A549 (cell line): ENCODE data around the gene COG5. TPM values are rescaled to one million over a fixed set of nuclear protein-coding genes. Genes with fewer than 3 reads are reported as not detected.

ENCODE experiments used
- ATAC-seq, 2 experiments: fragments of 200-7000 bp in 1 of 2; fragments of >200 bp in 1 of 2; cut with Nextera tagmentation in 1 of 2; cut with Tn5 transposase in 1 of 2; 3 replicates each; pipeline versions ENCODE4 v1.8.0 to v1.9.1; 2018 to 2020; ENCODE audit warnings: mild to moderate bottlenecking in 1 of 2, moderate library complexity in 1 of 2
- CTCF ChIA-PET: fragments of 300-600 bp; sonication (Branson Sonifier 250); formaldehyde crosslinking; extraction: SDS; loops from one replicate; lab custom pipeline; 2021; ENCODE audit warnings: antibody characterized with exemption, inconsistent platforms; lab: Yijun Ruan, JAX
- POLR2A ChIA-PET: fragments of 350-600 bp; formaldehyde crosslinking; extraction: SDS; loops from one replicate; lab custom pipeline; 2021; ENCODE audit warnings: antibody characterized with exemption, inconsistent platforms; lab: Yijun Ruan, JAX
- DNase-seq, 2 experiments: peaks; one replicate each; pipeline versions ENCODE4 v3.0.0 to v3.0.0-alpha.2; 2011 to 2016; ENCODE audit warnings: low read depth in 1 of 2, low spot score in 1 of 2
- FAIRE-seq: peaks from 2 replicates; lab custom pipeline; 2011; peaks lifted over from hg19 to GRCh38; lab: Jason Lieb, UNC
- H3K27ac ChIP-seq, 2 experiments: fragments of >200 bp; sonication (Bioruptor Twin); formaldehyde crosslinking; 3 replicates each; pipeline ENCODE4 v1.5.1; 2016 to 2017
- H3K4me1 ChIP-seq: fragments of >200 bp; sonication (Bioruptor Twin); formaldehyde crosslinking; 3 replicates; pipeline ENCODE4 v1.6.1; 2016
- H3K4me2 ChIP-seq: fragments of >200 bp; sonication (Bioruptor Twin); formaldehyde crosslinking; 3 replicates; pipeline ENCODE4 v1.6.1; 2016
- H3K4me3 ChIP-seq: fragments of >200 bp; sonication (Bioruptor Twin); formaldehyde crosslinking; 3 replicates; pipeline ENCODE4 v1.5.1; 2016
- H3K9me3 ChIP-seq: fragments of >200 bp; sonication (Bioruptor Twin); formaldehyde crosslinking; 3 replicates; pipeline ENCODE4 v1.6.1; 2016
- CBX2 ChIP-seq: fragments of 200-600 bp; sonication (generic); IDR thresholded peaks from 2 replicates; pipeline ENCODE4 v1.6.1; 2016; ENCODE audit warnings: low read depth, mild to moderate bottlenecking, borderline replicate concordance
- CEBPB ChIP-seq, 2 experiments: fragments of >200 bp in 1 of 2; sonication (Bioruptor Twin) in 1 of 2; formaldehyde crosslinking in 1 of 2; IDR thresholded peaks; 2 replicates each; pipeline ENCODE4 v1.6.1; 2012 to 2016
- ESRRA ChIP-seq: fragments of 150-350 bp; IDR thresholded peaks from 2 replicates; pipeline ENCODE4 v1.6.1; 2014; ENCODE audit warnings: mild to moderate bottlenecking, low read length, borderline replicate concordance
- GATA3 ChIP-seq: IDR thresholded peaks from 2 replicates; pipeline ENCODE4 v1.6.1; 2012; ENCODE audit warnings: borderline replicate concordance
- HOXB13 ChIP-seq: fragments of 250-450 bp; sonication (Bioruptor Pico); IDR thresholded peaks from 2 replicates; pipeline ENCODE4 v1.5.0; 2020; ENCODE audit warnings: low read depth, mild to moderate bottlenecking, moderate library complexity
- JUNB ChIP-seq: fragments of >200 bp; sonication (Bioruptor Twin); formaldehyde crosslinking; IDR thresholded peaks from 2 replicates; pipeline ENCODE4 v1.6.1; 2016
- KDM5A ChIP-seq: fragments of 200-600 bp; sonication (generic); IDR thresholded peaks from 2 replicates; pipeline ENCODE4 v1.6.1; 2016; ENCODE audit warnings: antibody characterized with exemption, mild to moderate bottlenecking
- MAFK ChIP-seq: fragments of 450-650 bp; IDR thresholded peaks from 2 replicates; pipeline ENCODE4 v1.6.1; 2014; ENCODE audit not compliant: partially characterized antibody
- MAZ ChIP-seq: fragments of 150-350 bp; IDR thresholded peaks from 2 replicates; pipeline ENCODE4 v1.6.1; 2014; ENCODE audit warnings: antibody characterized with exemption, low read depth, low read length, borderline replicate concordance
- MYC ChIP-seq: IDR thresholded peaks from 2 replicates; pipeline ENCODE4 v1.6.1; 2012; ENCODE audit warnings: mild to moderate bottlenecking, inconsistent platforms, low read length, improper control_type of control experiment, borderline replicate concordance
- PHF8 ChIP-seq: fragments of 200-600 bp; sonication (generic); IDR thresholded peaks from 2 replicates; pipeline ENCODE4 v1.6.1; 2016; ENCODE audit warnings: low read depth, mild to moderate bottlenecking, antibody characterized with exemption, moderate library complexity, borderline replicate concordance
- POLR2A ChIP-seq: IDR thresholded peaks from 2 replicates; pipeline ENCODE4 v1.6.1; 2012; ENCODE audit warnings: mild to moderate bottlenecking, low read length
- POLR2AphosphoS2 ChIP-seq: conservative IDR thresholded peaks from 2 replicates; pipeline ENCODE4 v1.6.1; 2012; ENCODE audit warnings: low read length, improper control_type of control experiment, inconsistent platforms
- RARB ChIP-seq: fragments of 250-450 bp; sonication (Bioruptor Pico); IDR thresholded peaks from 2 replicates; pipeline ENCODE4 v1.8.0; 2021; ENCODE audit warnings: mild to moderate bottlenecking, moderate library complexity
- RCOR1 ChIP-seq: fragments of 150-350 bp; IDR thresholded peaks from 2 replicates; pipeline ENCODE4 v1.6.1; 2014; ENCODE audit warnings: antibody characterized with exemption, low read length, low read depth
- SREBF2 ChIP-seq: fragments of 450-650 bp; IDR thresholded peaks from 2 replicates; pipeline ENCODE4 v1.6.1; 2014; ENCODE audit warnings: mild to moderate bottlenecking, moderate library complexity
- ZSCAN20 ChIP-seq: fragments of 250-450 bp; sonication (Bioruptor Pico); IDR thresholded peaks from 2 replicates; pipeline ENCODE4 v1.8.0; 2022; ENCODE audit warnings: mild to moderate bottlenecking, moderate library complexity
- WGBS: methylation state at CpG from one replicate; pipeline ENCODE4 v1.1.6; 2017; ENCODE audit errors: missing lambda C conversion rate; 5-methylcytosine and 5-hydroxymethylcytosine counted together
- polyA plus RNA-seq, 4 experiments: library from polyadenylated mRNA; depleted of rRNA in 3 of 4; stranded (reverse); fragments of >200 nt; fragmentation: RNase III in 1 of 4; extraction: RNeasy Plus Mini Kit Qiagen cat#74134 plus additional on column Dnase treatment in 1 of 4; gene quantifications; 2 replicates in 3 of 4; 3 replicates in 1 of 4; pipeline ENCODE4 v1.2.3, GENCODE V29; 2011 to 2017
- TF ChIP-seq, protein P1 (sequence below): fragments of 250-450 bp; sonication (Bioruptor Pico); IDR thresholded peaks from 2 replicates; pipeline ENCODE4 v1.5.0; 2021; ENCODE audit warnings: mild to moderate bottlenecking, moderate library complexity, borderline replicate concordance
- TF ChIP-seq, protein P2 (sequence below): fragments of >200 bp; sonication (Bioruptor Twin); formaldehyde crosslinking; IDR thresholded peaks from 3 replicates; pipeline ENCODE4 v1.6.1; 2016
- TF ChIP-seq, protein P3 (sequence below): fragments of 150-350 bp; IDR thresholded peaks from 2 replicates; pipeline ENCODE4 v1.6.1; 2014; ENCODE audit warnings: low read depth, mild to moderate bottlenecking, low read length
- TF ChIP-seq, protein P4 (sequence below): IDR thresholded peaks from 2 replicates; pipeline ENCODE4 v1.6.1; 2012
- TF ChIP-seq, protein P5 (sequence below): IDR thresholded peaks from 2 replicates; pipeline ENCODE4 v1.6.1; 2012

Gene COG5
- polyA plus RNA-seq, 2 of the 4 experiments (the other 2 are of a cell fraction) = 22.5 to 44.0 TPM

DNA sequence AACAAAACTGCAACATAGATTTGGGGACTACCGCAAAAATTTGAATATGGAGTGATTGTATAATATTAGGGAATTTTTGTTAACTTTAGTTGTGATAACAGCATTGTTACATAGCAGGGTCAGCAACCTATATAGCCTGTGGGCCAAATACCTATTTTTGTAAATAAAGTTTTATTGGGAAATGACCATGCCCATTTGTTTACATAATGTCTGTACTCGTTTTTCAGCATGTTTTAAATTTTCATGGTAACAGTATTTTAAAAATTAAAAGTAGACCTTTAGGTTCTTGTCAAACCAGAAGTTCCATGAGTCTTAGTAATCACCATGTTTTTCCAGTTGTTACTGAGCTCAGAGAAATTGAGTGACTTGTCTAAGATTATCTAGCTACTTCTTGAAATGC, 21.0 kb upstream of the COG5 start (continued):
- TF ChIP-seq HOXB13 (no peak), CBX2 (no peak), JUNB (no peak)
- TF ChIP-seq, protein P1, sequence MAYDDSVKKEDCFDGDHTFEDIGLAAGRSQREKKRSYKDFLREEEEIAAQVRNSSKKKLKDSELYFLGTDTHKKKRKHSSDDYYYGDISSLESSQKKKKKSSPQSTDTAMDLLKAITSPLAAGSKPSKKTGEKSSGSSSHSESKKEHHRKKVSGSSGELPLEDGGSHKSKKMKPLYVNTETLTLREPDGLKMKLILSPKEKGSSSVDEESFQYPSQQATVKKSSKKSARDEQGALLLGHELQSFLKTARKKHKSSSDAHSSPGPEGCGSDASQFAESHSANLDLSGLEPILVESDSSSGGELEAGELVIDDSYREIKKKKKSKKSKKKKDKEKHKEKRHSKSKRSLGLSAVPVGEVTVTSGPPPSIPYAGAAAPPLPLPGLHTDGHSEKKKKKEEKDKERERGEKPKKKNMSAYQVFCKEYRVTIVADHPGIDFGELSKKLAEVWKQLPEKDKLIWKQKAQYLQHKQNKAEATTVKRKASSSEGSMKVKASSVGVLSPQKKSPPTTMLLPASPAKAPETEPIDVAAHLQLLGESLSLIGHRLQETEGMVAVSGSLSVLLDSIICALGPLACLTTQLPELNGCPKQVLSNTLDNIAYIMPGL (CRISPR knock-in tag) = no peak
- TF ChIP-seq, all 56 proteins: peak for 0

DNA sequence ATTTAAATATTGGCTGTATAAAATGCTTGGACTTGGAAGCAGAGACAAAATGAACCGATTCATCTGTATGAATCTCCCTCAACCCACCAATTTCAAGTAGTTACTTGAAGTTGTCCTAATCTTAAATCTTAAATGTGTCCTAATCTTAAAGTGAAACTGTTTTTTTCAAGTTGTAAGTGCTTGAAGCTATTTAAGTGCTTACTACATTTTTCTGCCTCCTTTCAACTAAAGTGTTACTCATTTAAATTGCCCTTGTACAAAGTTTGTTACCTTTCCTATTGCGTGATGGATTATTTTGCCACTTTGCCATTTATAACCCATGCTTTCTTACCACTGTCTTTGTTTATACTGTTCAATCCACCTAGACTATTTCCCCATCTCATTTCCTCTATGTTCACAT, 19.2 kb upstream of the COG5 start:
- H3K4me2 ChIP-seq = no peak overlapping the region
- CTCF ChIA-PET = interaction anchor here (1.0 kb wide), 1 partner anchor 10 kb away, joined by 3 read pairs; no protein-coding TSS in a partner anchor
- peaks cover 12% of the 10 kb centered on the region; the same call in 2 of the 3 replicates for H3K4me1 ChIP-seq
- no peaks in the 10 kb centered on the region for H3K9me3 ChIP-seq
- no peak overlapping the region for H3K4me3 ChIP-seq
- no peak for ATAC-seq
- FAIRE-seq = no peak
- TF ChIP-seq CEBPB (IDR thresholded peaks at IDR 0.05) (no peak), ESRRA (no peak), PHF8 (no peak), GATA3 (no peak), ZSCAN20 (CRISPR knock-in tag) (no peak), SREBF2 (no peak), POLR2AphosphoS2 (no peak), MAFK (no peak), POLR2A (no peak), RCOR1 (no peak), RARB (CRISPR knock-in tag) (no peak), JUNB (no peak), MAZ (no peak), KDM5A (no peak), MYC (no peak)
- TF ChIP-seq, protein P2, sequence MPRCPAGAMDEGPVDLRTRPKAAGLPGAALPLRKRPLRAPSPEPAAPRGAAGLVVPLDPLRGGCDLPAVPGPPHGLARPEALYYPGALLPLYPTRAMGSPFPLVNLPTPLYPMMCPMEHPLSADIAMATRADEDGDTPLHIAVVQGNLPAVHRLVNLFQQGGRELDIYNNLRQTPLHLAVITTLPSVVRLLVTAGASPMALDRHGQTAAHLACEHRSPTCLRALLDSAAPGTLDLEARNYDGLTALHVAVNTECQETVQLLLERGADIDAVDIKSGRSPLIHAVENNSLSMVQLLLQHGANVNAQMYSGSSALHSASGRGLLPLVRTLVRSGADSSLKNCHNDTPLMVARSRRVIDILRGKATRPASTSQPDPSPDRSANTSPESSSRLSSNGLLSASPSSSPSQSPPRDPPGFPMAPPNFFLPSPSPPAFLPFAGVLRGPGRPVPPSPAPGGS = no peak
- TF ChIP-seq, protein P3, sequence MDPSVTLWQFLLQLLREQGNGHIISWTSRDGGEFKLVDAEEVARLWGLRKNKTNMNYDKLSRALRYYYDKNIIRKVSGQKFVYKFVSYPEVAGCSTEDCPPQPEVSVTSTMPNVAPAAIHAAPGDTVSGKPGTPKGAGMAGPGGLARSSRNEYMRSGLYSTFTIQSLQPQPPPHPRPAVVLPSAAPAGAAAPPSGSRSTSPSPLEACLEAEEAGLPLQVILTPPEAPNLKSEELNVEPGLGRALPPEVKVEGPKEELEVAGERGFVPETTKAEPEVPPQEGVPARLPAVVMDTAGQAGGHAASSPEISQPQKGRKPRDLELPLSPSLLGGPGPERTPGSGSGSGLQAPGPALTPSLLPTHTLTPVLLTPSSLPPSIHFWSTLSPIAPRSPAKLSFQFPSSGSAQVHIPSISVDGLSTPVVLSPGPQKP = no peak
- TF ChIP-seq, protein P4, sequence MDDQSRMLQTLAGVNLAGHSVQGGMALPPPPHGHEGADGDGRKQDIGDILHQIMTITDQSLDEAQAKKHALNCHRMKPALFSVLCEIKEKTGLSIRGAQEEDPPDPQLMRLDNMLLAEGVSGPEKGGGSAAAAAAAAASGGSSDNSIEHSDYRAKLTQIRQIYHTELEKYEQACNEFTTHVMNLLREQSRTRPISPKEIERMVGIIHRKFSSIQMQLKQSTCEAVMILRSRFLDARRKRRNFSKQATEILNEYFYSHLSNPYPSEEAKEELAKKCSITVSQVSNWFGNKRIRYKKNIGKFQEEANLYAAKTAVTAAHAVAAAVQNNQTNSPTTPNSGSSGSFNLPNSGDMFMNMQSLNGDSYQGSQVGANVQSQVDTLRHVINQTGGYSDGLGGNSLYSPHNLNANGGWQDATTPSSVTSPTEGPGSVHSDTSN = no peak
- TF ChIP-seq, protein P5, sequence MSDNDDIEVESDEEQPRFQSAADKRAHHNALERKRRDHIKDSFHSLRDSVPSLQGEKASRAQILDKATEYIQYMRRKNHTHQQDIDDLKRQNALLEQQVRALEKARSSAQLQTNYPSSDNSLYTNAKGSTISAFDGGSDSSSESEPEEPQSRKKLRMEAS = no peak
- TF ChIP-seq, all 56 proteins: peak for 0
- WGBS = 94% methylated on average over 2 of the region's 2 CpGs
- POLR2A ChIA-PET = no interaction called here
- DNase-seq = no peak
- H3K27ac ChIP-seq = no peak overlapping the region
